Panc1 (cell line): Measurements from ENCODE around the gene CFAP74. TPM values are rescaled to one million over a fixed set of nuclear protein-coding genes. Genes with fewer than 3 reads are reported as not detected.

Experiments
- ATAC-seq: fragments of 200-7000 bp; cut with Tn5 transposase; 2 replicates; pipeline ENCODE4 v1.9.1; 2020; ENCODE audit warnings: mild to moderate bottlenecking, moderate library complexity
- BruUV-seq: library from RNA; stranded (reverse); fragments of 400-500 nt; replicated peaks from 2 replicates; lab custom pipeline; 2021; lab: Mats Ljungman, UMichigan
- CTCF ChIA-PET: fragments of 300-600 bp; sonication (Branson Sonifier 250); formaldehyde crosslinking; loops from one replicate; lab custom pipeline; 2022; ENCODE audit warnings: antibody characterized with exemption; lab: Charles Lee
- POLR2A ChIA-PET: fragments of 300-600 bp; sonication (Branson Sonifier 250); formaldehyde crosslinking; loops from one replicate; lab custom pipeline; 2022; ENCODE audit warnings: antibody characterized with exemption; lab: Charles Lee
- DNase-seq: peaks from one replicate; pipeline ENCODE4 v3.0.0-alpha.2; 2010; ENCODE audit warnings: low read depth, low spot score
- H3K27ac ChIP-seq: 2 replicates; pipeline ENCODE4 v1.5.1; 2011; ENCODE audit warnings: mild to moderate bottlenecking, low read length, inconsistent platforms
- H3K27me3 ChIP-seq: fragments of 200-500 bp; sonication (Bioruptor generic); 2 replicates; pipeline ENCODE4 v1.6.0; 2014; ENCODE audit warnings: low read length, inconsistent platforms; ENCODE audit not compliant: control insufficient read depth, insufficient read depth
- H3K36me3 ChIP-seq: fragments of 200-500 bp; sonication (Bioruptor generic); 2 replicates; pipeline ENCODE4 v1.5.1; 2014; ENCODE audit warnings: inconsistent platforms, mild to moderate bottlenecking, low read length, moderate library complexity; ENCODE audit not compliant: control insufficient read depth, insufficient read depth
- H3K4me1 ChIP-seq: 2 replicates; pipeline ENCODE4 v1.5.1; 2011; ENCODE audit warnings: inconsistent platforms, mild to moderate bottlenecking, low read length, moderate library complexity; ENCODE audit not compliant: control insufficient read depth, insufficient read depth
- H3K4me3 ChIP-seq, 2 experiments: 2 replicates each; pipeline ENCODE4 v1.5.1; 2011 to 2012; ENCODE audit warnings: low read depth in 2 of 2, low read length in 2 of 2, mild to moderate bottlenecking in 2 of 2, inconsistent platforms in 1 of 2, moderate library complexity in 1 of 2
- H3K9me3 ChIP-seq: fragments of 200-500 bp; sonication (Bioruptor generic); 2 replicates; pipeline ENCODE4 v1.5.1; 2014; ENCODE audit warnings: low read depth, mild to moderate bottlenecking, inconsistent platforms, low read length, moderate library complexity; ENCODE audit not compliant: control insufficient read depth, insufficient read depth
- CTCF ChIP-seq: fragments of 450-650 bp; IDR thresholded peaks from 2 replicates; pipeline ENCODE4 v1.5.1; 2017; ENCODE audit warnings: mild to moderate bottlenecking
- POLR2AphosphoS5 ChIP-seq: IDR thresholded peaks from 2 replicates; pipeline ENCODE4 v1.6.1; 2012; ENCODE audit warnings: mild to moderate bottlenecking, low read depth, low read length, moderate library complexity
- REST ChIP-seq, 2 experiments: IDR thresholded peaks; 2 replicates each; pipeline ENCODE4 v1.6.1; 2011 to 2012; ENCODE audit warnings: low read depth in 2 of 2, control low read depth in 1 of 2, low read length in 1 of 2, mild to moderate bottlenecking in 1 of 2, moderate library complexity in 1 of 2; ENCODE audit not compliant: insufficient read depth in 1 of 2
- SIN3A ChIP-seq: IDR thresholded peaks from 2 replicates; pipeline ENCODE4 v1.6.1; 2012; ENCODE audit warnings: low read depth, mild to moderate bottlenecking, low read length, moderate library complexity, borderline replicate concordance; ENCODE audit not compliant: insufficient read depth
- TCF7L2 ChIP-seq: IDR thresholded peaks from 2 replicates; pipeline ENCODE4 v1.6.1; 2011; ENCODE audit warnings: mild to moderate bottlenecking, low read depth, low read length, inconsistent platforms
- in situ Hi-C: cut with HindIII; loops from 2 replicates; pipeline ENCODE4 v1.10.0; 2016; ENCODE audit warnings: low sequenced_read_pairs, low pct_unique_long_range_greater_than_20kb
- intact Hi-C: fragments of 100-400 bp; cut with micrococcal nuclease; formaldehyde crosslinking; loops from one replicate; pipeline ENCODE4 v1.10.0; 2022; ENCODE audit not compliant: unreplicated experiment
- total RNA-seq: library from RNA; stranded (reverse); gene quantifications from one replicate; pipeline ENCODE4 v1.2.1, GENCODE V29; 2021; ENCODE audit not compliant: unreplicated experiment

The CFAP74 gene
- total RNA-seq, 1 experiment from 2014 or later = not detected

GRCh38 chr1:2009101-2010053 lies 5.8 kb upstream of the CFAP74 start:
- TF ChIP-seq POLR2AphosphoS5 (no peak), SIN3A (no peak), REST (IDR thresholded peaks at IDR 0.05; ENCODE audit: insufficient read depth in 1 of 2, low read depth in 2 of 2, low read length in 1 of 2) (no peak), TCF7L2 (no peak), CTCF (no peak)
- H3K4me1 ChIP-seq = no peaks in the 10 kb centered on the region
- no peaks in the 10 kb centered on the region for H3K9me3 ChIP-seq
- H3K36me3 ChIP-seq = no peaks in the 10 kb centered on the region
- H3K27ac ChIP-seq = no peak overlapping the region
- intact Hi-C loops = no loop called here
- BruUV-seq = no TSS peak
- DNase-seq (no peak), ATAC-seq (no peak)
- POLR2A ChIA-PET = no interaction called here
- in situ Hi-C loops = no loop called here
- no peaks in the 10 kb centered on the region for H3K27me3 ChIP-seq
- CTCF ChIA-PET = no interaction called here
- no peak overlapping the region for H3K4me3 ChIP-seq

- Histone ChIP-seq H3K4me1 (no peaks in the 10 kb centered on the region), H3K36me3 (no peaks in the 10 kb centered on the region), H3K9me3 (no peaks in the 10 kb centered on the region), H3K27ac (no peak overlapping the region), H3K4me3 (no peak overlapping the region), H3K27me3 (no peaks in the 10 kb centered on the region)
- ChIA-PET CTCF (no interaction called here), POLR2A (no interaction called here)
- TF ChIP-seq REST (IDR thresholded peaks at IDR 0.05; ENCODE audit: insufficient read depth in 1 of 2, low read depth in 2 of 2, low read length in 1 of 2) = no peak
- TF ChIP-seq TCF7L2 = no peak
- no peak for TF ChIP-seq CTCF
- TF ChIP-seq POLR2AphosphoS5 = no peak
- no peak for TF ChIP-seq SIN3A
- ATAC-seq (no peak), DNase-seq (no peak)
- BruUV-seq = no TSS peak
- intact Hi-C loops (no loop called here), in situ Hi-C loops (no loop called here)
Measured at GRCh38 chr1:2004856-2005255, 1.3 kb upstream of the CFAP74 start.
